ENCODE data around the gene EPB41L4A. TPM values are rescaled to one million over a fixed set of nuclear protein-coding genes. Genes with fewer than 3 reads are reported as not detected.
A peak's percentile ranks its signal among the peaks of the same experiment; 100 is the strongest.
"Not testable (repeated sequence)": the region's sequence is repeated elsewhere in the genome, so short reads cannot be mapped to it uniquely, and the experiment has no call there.

EPB41L4A gene
- polyA plus RNA-seq, 1 donor (not counting 4 experiments of a cell fraction or from before 2014, with no cell fraction given), result 3.5 TPM

GRCh38 chr5:112210430-112211005, 208.6 kb downstream of the EPB41L4A start:
- H3K9me3 ChIP-seq (ENCODE audit: control insufficient read depth, low read depth, low read length), result no peaks in the 10 kb centered on the region
- TF ChIP-seq EZH2 (IDR thresholded peaks at IDR 0.05; ENCODE audit: low read length) (no peak), CTCF (optimal IDR thresholded peaks at IDR 0.05 in 1 of 3, IDR thresholded peaks at IDR 0.05 in 1 of 3, conservative IDR thresholded peaks at IDR 0.05 in 1 of 3; ENCODE audit: extremely low read depth in 1 of 3, insufficient read depth in 2 of 3, low read length in 3 of 3) (peak; percentile 55 to 62 (median 61))
- no peaks in the 10 kb centered on the region for H3K79me2 ChIP-seq (ENCODE audit: control insufficient read depth, insufficient read depth, low read length)
- H3K9ac ChIP-seq (ENCODE audit: control insufficient read depth, extremely low read depth, insufficient read depth, low read length), result no peak overlapping the region
- no peaks in the 10 kb centered on the region for H3K4me1 ChIP-seq (ENCODE audit: control insufficient read depth, extremely low read depth, insufficient read depth, low read length)
- dilution Hi-C loops (cut with MboI; ENCODE audit: extremely low pct_ligation_motif_present, low sequenced_read_pairs), result loop anchor here (25.0 kb wide), 1 partner anchor 202 kb away; the partner anchor contains the start of gene EPB41L4A
- no peak for DNase-seq (ENCODE audit: low read depth, low spot score)
- H3K27me3 ChIP-seq (ENCODE audit: control insufficient read depth, extremely low read depth, insufficient read depth, low read length), result no peaks in the 10 kb centered on the region
- no peak overlapping the region for H3K4me3 ChIP-seq (ENCODE audit: control insufficient read depth in 2 of 3, extremely low read depth in 1 of 3, insufficient read depth in 2 of 3, low read depth in 1 of 3, low read length in 3 of 3)
- H3K36me3 ChIP-seq (ENCODE audit: control insufficient read depth in 2 of 2, extremely low read depth in 1 of 2, insufficient read depth in 2 of 2, low read length in 2 of 2), result no peaks in the 10 kb centered on the region
- no peak overlapping the region for H3K27ac ChIP-seq (ENCODE audit: control insufficient read depth, insufficient read depth, low read length)
- FAIRE-seq, result no peak
- H2AFZ ChIP-seq (ENCODE audit: control insufficient read depth, low read length), result no peak overlapping the region
- no peaks in the 10 kb centered on the region for H4K20me1 ChIP-seq (ENCODE audit: control insufficient read depth, extremely low read depth, insufficient read depth, low read length)
- no peak overlapping the region for H3K4me2 ChIP-seq (ENCODE audit: control insufficient read depth, extremely low read depth, insufficient read depth, low read depth, low read length)
- no peaks in the 10 kb centered on the region for H3K9me1 ChIP-seq (ENCODE audit: control insufficient read depth, extremely low read depth, insufficient read depth, low read length)

- Histone ChIP-seq H3K79me2 (ENCODE audit: control insufficient read depth, insufficient read depth, low read length) (no peaks in the 10 kb centered on the region), H3K4me1 (ENCODE audit: control insufficient read depth, extremely low read depth, insufficient read depth, low read length) (no peaks in the 10 kb centered on the region), H3K36me3 (ENCODE audit: control insufficient read depth in 2 of 2, extremely low read depth in 1 of 2, insufficient read depth in 2 of 2, low read length in 2 of 2) (no peaks in the 10 kb centered on the region), H4K20me1 (ENCODE audit: control insufficient read depth, extremely low read depth, insufficient read depth, low read length) (no peaks in the 10 kb centered on the region), H3K9ac (ENCODE audit: control insufficient read depth, extremely low read depth, insufficient read depth, low read length) (no peak overlapping the region), H3K9me3 (ENCODE audit: control insufficient read depth, low read depth, low read length) (no peaks in the 10 kb centered on the region), H3K9me1 (ENCODE audit: control insufficient read depth, extremely low read depth, insufficient read depth, low read length) (no peaks in the 10 kb centered on the region), H3K4me3 (ENCODE audit: control insufficient read depth in 2 of 3, extremely low read depth in 1 of 3, insufficient read depth in 2 of 3, low read depth in 1 of 3, low read length in 3 of 3) (no peak overlapping the region), H2AFZ (ENCODE audit: control insufficient read depth, low read length) (no peak overlapping the region), H3K27ac (ENCODE audit: control insufficient read depth, insufficient read depth, low read length) (no peak overlapping the region), H3K27me3 (ENCODE audit: control insufficient read depth, extremely low read depth, insufficient read depth, low read length) (no peaks in the 10 kb centered on the region), H3K4me2 (ENCODE audit: control insufficient read depth, extremely low read depth, insufficient read depth, low read depth, low read length) (no peak overlapping the region)
- TF ChIP-seq EZH2 (IDR thresholded peaks at IDR 0.05; ENCODE audit: low read length), result no peak
- no peak for TF ChIP-seq CTCF (optimal IDR thresholded peaks at IDR 0.05 in 1 of 3, IDR thresholded peaks at IDR 0.05 in 1 of 3, conservative IDR thresholded peaks at IDR 0.05 in 1 of 3; ENCODE audit: extremely low read depth in 1 of 3, insufficient read depth in 2 of 3, low read length in 3 of 3)
- dilution Hi-C loops (cut with MboI; ENCODE audit: extremely low pct_ligation_motif_present, low sequenced_read_pairs), result loop anchor here (25.0 kb wide), 1 partner anchor 203 kb away; the partner anchor contains the start of gene EPB41L4A
- no peak for FAIRE-seq
- no peak for DNase-seq (ENCODE audit: low read depth, low spot score)
These were observed 210.1 kb downstream of the EPB41L4A start for GRCh38 chr5:112208699-112209615.

GRCh38 chr5:112208195-112208594, 210.9 kb downstream of the EPB41L4A start:
- not testable (repeated sequence) for H4K20me1 ChIP-seq (ENCODE audit: control insufficient read depth, extremely low read depth, insufficient read depth, low read length); H2AFZ ChIP-seq (ENCODE audit: control insufficient read depth, low read length); H3K79me2 ChIP-seq (ENCODE audit: control insufficient read depth, insufficient read depth, low read length); H3K4me3 ChIP-seq (ENCODE audit: control insufficient read depth in 2 of 3, extremely low read depth in 1 of 3, insufficient read depth in 2 of 3, low read depth in 1 of 3, low read length in 3 of 3); H3K36me3 ChIP-seq (ENCODE audit: control insufficient read depth in 2 of 2, extremely low read depth in 1 of 2, insufficient read depth in 2 of 2, low read length in 2 of 2); FAIRE-seq; H3K9me1 ChIP-seq (ENCODE audit: control insufficient read depth, extremely low read depth, insufficient read depth, low read length); H3K4me1 ChIP-seq (ENCODE audit: control insufficient read depth, extremely low read depth, insufficient read depth, low read length); H3K4me2 ChIP-seq (ENCODE audit: control insufficient read depth, extremely low read depth, insufficient read depth, low read depth, low read length); H3K27ac ChIP-seq (ENCODE audit: control insufficient read depth, insufficient read depth, low read length); DNase-seq (ENCODE audit: low read depth, low spot score); H3K9me3 ChIP-seq (ENCODE audit: control insufficient read depth, low read depth, low read length); H3K9ac ChIP-seq (ENCODE audit: control insufficient read depth, extremely low read depth, insufficient read depth, low read length); H3K27me3 ChIP-seq (ENCODE audit: control insufficient read depth, extremely low read depth, insufficient read depth, low read length)
- dilution Hi-C loops (cut with MboI; ENCODE audit: extremely low pct_ligation_motif_present, low sequenced_read_pairs), result loop anchor here (25.0 kb wide), 1 partner anchor 204 kb away; the partner anchor contains the start of gene EPB41L4A

Data from keratinocyte (primary cell).